A549 treated with CORT108297 at 1 μM for 4 hours (cell line): ENCODE data around the gene KAT14. TPM values are rescaled to one million over a fixed set of nuclear protein-coding genes. Genes with fewer than 3 reads are reported as not detected.

Experiments used
- total RNA-seq: library from RNA; stranded (reverse); fragments of 200-300 nt; extraction: Qiagen RNA extraction; gene quantifications from 5 replicates; pipeline ENCODE4 v1.2.3, GENCODE V29; 2022

KAT14 gene, protein sequence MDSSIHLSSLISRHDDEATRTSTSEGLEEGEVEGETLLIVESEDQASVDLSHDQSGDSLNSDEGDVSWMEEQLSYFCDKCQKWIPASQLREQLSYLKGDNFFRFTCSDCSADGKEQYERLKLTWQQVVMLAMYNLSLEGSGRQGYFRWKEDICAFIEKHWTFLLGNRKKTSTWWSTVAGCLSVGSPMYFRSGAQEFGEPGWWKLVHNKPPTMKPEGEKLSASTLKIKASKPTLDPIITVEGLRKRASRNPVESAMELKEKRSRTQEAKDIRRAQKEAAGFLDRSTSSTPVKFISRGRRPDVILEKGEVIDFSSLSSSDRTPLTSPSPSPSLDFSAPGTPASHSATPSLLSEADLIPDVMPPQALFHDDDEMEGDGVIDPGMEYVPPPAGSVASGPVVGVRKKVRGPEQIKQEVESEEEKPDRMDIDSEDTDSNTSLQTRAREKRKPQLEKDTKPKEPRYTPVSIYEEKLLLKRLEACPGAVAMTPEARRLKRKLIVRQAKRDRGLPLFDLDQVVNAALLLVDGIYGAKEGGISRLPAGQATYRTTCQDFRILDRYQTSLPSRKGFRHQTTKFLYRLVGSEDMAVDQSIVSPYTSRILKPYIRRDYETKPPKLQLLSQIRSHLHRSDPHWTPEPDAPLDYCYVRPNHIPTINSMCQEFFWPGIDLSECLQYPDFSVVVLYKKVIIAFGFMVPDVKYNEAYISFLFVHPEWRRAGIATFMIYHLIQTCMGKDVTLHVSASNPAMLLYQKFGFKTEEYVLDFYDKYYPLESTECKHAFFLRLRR
- 9.3 to 10.5 TPM (median 9.8 TPM) in 5 replicates for total RNA-seq

GRCh38 chr20:18137412-18138265 is at the start of gene KAT14, which contains the start of gene PET117:
Gene KAT14 (plus strand): TSS chr20:18137863. CDS start chr20:18142661, 4,798 bp downstream.
Gene PET117 (plus strand): TSS chr20:18137863. CDS start chr20:18137956, 93 bp downstream.

Other genes starting within 250 kb of the KAT14 start
- gene SNX5, start 169.1 kb upstream of the KAT14 start, total RNA-seq = 219 to 240 TPM (median 226 TPM) in 5 replicates
- gene MGME1, start 168.8 kb upstream of the KAT14 start, total RNA-seq = 40.0 to 47.8 TPM (median 43.1 TPM) in 5 replicates
- gene OVOL2, start 79.9 kb upstream of the KAT14 start, total RNA-seq = 0.07 to 0.42 TPM (median 0.18 TPM) in 5 replicates
- 19.5 to 30.1 TPM (median 26.6 TPM) in 5 replicates for gene PET117, start within 50 bp of the KAT14 start, total RNA-seq
- gene ZNF133, start 150.7 kb downstream of the KAT14 start, total RNA-seq = 9.0 to 11.5 TPM (median 10.1 TPM) in 5 replicates